Nephron progenitor cell (in vitro differentiated cells): ENCODE results near the gene NT5C3B.
A peak's percentile ranks its signal among the peaks of the same experiment; 100 is the strongest.
"Not testable (repeated sequence)": the region's sequence is repeated elsewhere in the genome, so short reads cannot be mapped to it uniquely, and the experiment has no call there.

ENCODE experiments used
- DNase-seq: peaks from one replicate; pipeline ENCODE4 v3.0.0; 2021
- H3K27ac Mint-ChIP-seq: 2 replicates; pipeline ENCODE4 v1.8.0; 2021; ENCODE audit warnings: mild to moderate bottlenecking, moderate library complexity, mixed read lengths
- H3K27me3 Mint-ChIP-seq: 2 replicates; pipeline ENCODE4 v1.8.0; 2021; ENCODE audit warnings: mild to moderate bottlenecking, low read depth, mixed read lengths; ENCODE audit not compliant: poor library complexity
- H3K36me3 Mint-ChIP-seq: 2 replicates; pipeline ENCODE4 v1.8.0; 2021; ENCODE audit warnings: low read depth, mixed read lengths
- H3K4me1 Mint-ChIP-seq: 2 replicates; pipeline ENCODE4 v1.8.0; 2021; ENCODE audit warnings: mixed read lengths
- H3K4me3 Mint-ChIP-seq: 2 replicates; pipeline ENCODE4 v1.8.0; 2021; ENCODE audit warnings: mild to moderate bottlenecking, moderate library complexity, mixed read lengths
- H3K9me3 Mint-ChIP-seq: 2 replicates; pipeline ENCODE4 v1.8.0; 2021; ENCODE audit warnings: mild to moderate bottlenecking, moderate library complexity, mixed read lengths
- TF ChIP-seq, protein P1 (sequence below): fragments of 200-600 bp; sonication (generic); IDR thresholded peaks from 2 replicates; pipeline ENCODE4 v1.5.0; 2021; ENCODE audit warnings: antibody characterized with exemption

NT5C3B gene

DNA sequence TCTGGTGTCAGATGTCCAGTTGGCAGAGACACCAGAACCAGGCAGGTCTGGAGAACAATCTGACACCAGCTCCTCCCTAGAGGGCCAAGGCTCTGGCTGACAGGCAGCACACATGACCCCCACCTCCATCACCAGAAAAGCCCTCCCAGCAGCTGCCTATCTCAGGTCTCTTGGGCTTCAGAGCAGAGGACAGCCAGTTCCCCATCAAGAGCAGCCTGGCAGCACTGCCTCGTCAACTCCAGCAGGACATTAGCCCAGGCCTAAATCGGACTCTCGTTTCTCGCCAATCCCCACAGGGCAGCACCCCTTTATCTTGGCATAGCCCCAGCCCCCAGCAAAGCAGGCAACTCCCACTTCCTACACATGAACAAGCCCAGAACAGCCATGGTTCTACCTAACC lies 53.9 kb downstream of the NT5C3B start:
- Mint-ChIP-seq H3K4me3 (peak overlapping the region; percentile 55), H3K4me1 (peaks cover 59% of the 10 kb centered on the region), H3K27ac (peak overlapping the region; percentile 89), H3K27me3 (no peaks in the 10 kb centered on the region), H3K36me3 (peaks cover 11% of the 10 kb centered on the region), H3K9me3 (no peaks in the 10 kb centered on the region)
- TF ChIP-seq, protein P1, sequence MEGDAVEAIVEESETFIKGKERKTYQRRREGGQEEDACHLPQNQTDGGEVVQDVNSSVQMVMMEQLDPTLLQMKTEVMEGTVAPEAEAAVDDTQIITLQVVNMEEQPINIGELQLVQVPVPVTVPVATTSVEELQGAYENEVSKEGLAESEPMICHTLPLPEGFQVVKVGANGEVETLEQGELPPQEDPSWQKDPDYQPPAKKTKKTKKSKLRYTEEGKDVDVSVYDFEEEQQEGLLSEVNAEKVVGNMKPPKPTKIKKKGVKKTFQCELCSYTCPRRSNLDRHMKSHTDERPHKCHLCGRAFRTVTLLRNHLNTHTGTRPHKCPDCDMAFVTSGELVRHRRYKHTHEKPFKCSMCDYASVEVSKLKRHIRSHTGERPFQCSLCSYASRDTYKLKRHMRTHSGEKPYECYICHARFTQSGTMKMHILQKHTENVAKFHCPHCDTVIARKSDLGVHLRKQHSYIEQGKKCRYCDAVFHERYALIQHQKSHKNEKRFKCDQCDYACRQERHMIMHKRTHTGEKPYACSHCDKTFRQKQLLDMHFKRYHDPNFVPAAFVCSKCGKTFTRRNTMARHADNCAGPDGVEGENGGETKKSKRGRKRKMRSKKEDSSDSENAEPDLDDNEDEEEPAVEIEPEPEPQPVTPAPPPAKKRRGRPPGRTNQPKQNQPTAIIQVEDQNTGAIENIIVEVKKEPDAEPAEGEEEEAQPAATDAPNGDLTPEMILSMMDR, result no peak
- DNase-seq, result no peak

DNA sequence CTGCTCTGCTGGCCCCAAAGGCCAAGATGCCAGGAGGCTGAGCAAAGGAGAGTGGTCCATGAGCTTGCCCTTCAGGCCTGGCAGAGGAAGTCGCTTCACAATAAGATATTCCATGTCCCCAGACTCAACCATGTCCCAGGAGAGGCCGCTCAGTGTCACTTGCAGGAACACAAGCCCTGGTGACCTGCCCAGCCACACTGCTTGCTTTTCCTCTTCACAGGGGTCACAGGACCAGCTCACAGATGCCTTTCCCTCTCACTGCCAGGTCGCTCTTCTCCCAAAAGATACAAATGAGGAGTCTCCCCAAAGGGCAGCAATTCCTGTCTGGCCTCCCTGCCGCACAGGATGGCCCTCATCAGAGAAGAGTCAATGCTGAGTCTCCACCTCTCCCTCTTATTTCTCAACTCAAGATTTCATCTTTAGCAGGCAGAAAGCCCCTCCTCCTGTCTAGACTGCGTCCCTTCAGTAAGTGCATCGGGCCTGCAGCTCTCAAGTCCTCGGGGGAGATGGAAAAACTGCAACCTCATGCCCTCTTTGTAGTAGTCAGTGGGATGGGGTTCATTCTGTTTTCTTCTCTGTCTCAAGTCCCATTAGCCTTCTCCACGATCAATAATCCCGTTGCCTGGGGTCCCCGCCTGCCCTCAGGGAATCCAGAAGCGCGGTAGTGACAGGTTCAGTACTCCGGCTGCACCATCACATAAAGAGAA lies 54.5 kb downstream of the NT5C3B start:
- peaks cover 63% of the 10 kb centered on the region for H3K4me1 Mint-ChIP-seq
- DNase-seq, result no peak
- H3K27ac Mint-ChIP-seq, result peak overlapping the region; percentile 89
- H3K4me3 Mint-ChIP-seq, result peak overlapping the region; percentile 55
- peaks cover 11% of the 10 kb centered on the region for H3K36me3 Mint-ChIP-seq
- no peaks in the 10 kb centered on the region for H3K9me3 Mint-ChIP-seq
- TF ChIP-seq, protein P1, result no peak
- H3K27me3 Mint-ChIP-seq, result no peaks in the 10 kb centered on the region

DNA sequence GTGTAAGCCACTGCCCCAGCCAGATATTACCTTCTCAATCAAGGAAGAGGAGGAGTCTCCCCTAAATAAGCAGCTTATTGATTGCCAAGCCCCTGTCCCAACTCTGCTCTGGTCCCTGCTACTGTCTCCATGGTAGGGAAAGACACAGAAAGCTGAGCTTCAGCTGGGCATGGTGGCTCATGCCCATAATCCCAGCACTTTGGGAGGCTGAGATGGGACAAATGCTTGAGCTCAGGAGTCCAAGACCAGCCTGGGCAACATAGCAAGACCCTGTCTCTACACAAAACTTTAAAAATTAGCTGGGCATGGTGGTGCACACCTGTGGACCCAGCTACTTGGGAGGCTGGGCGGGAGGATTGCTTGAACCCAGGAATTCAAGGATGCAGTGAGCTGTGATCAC lies 56.1 kb downstream of the NT5C3B start:
- no peak overlapping the region for H3K4me3 Mint-ChIP-seq
- H3K27ac Mint-ChIP-seq, result no peak overlapping the region
- no peak for DNase-seq
- no peaks in the 10 kb centered on the region for H3K9me3 Mint-ChIP-seq
- TF ChIP-seq, protein P1, result no peak
- no peaks in the 10 kb centered on the region for H3K27me3 Mint-ChIP-seq
- peaks cover 77% of the 10 kb centered on the region for H3K4me1 Mint-ChIP-seq
- H3K36me3 Mint-ChIP-seq, result peaks cover 23% of the 10 kb centered on the region

DNA sequence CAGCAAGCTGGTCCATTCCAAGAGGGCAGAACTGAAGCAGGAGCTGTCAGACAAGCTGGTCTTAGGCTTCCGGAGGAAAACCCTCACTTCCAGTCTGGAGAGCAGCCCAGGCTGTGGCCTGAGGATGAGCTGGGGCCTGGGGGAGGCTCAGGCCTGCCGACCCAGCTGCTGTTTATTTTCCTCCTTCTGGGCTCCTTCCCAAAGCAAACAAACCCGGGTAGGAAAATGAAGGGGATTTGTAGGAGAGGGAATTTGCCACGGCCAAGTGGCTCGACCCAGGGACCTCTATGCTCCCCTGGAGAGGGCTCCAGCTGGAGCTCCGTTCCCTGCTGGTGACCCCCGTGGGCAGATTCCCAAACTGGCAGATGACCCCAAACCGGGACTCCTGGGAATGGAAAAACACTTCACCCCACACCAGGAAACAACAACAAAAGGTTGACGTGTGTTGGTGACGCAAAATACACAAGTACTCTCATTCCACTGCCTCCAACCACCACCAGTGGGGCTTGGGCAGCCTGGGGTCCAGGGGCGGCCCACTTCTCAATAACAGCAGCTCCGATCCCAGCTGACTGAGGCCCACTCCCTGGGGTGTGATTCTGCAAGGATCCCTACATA lies 58.4 kb downstream of the NT5C3B start:
- TF ChIP-seq, protein P1, result no peak
- no peak overlapping the region for H3K4me3 Mint-ChIP-seq

DNA sequence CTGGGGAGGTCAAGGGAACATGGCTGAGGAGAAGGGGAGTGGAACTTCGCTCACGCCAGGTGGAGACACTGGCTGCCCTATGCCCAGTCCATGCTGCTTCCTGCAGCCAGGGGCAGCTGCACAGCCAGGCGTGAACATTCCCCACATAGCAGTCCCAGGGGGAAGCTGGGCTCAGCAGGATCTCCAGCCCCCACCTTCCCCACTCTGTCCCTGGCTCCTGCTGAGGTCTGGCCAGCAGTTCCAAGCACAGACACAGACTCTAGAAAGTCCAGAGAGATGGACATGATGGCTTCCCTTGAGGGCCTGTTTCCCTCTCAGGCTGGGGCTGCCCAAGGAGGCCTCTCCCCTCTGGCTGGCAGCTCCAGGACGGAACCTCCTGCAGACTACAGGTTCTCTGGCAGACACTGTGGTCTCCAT lies 58.9 kb downstream of the NT5C3B start:
- H3K27ac Mint-ChIP-seq, result peak overlapping the region; percentile 93
- H3K9me3 Mint-ChIP-seq, result no peaks in the 10 kb centered on the region
- peaks cover 79% of the 10 kb centered on the region for H3K4me1 Mint-ChIP-seq
- H3K27me3 Mint-ChIP-seq, result no peaks in the 10 kb centered on the region
- TF ChIP-seq, protein P1, result no peak
- no peak overlapping the region for H3K4me3 Mint-ChIP-seq
- H3K36me3 Mint-ChIP-seq, result peaks cover 25% of the 10 kb centered on the region
- DNase-seq, result peak; percentile 56

More for the DNA sequence above, 58.4 kb downstream of the NT5C3B start:
- peaks cover 28% of the 10 kb centered on the region for H3K36me3 Mint-ChIP-seq
- H3K27ac Mint-ChIP-seq, result peak overlapping the region; percentile 93
- DNase-seq, result no peak
- H3K27me3 Mint-ChIP-seq, result no peaks in the 10 kb centered on the region
- no peaks in the 10 kb centered on the region for H3K9me3 Mint-ChIP-seq
- H3K4me1 Mint-ChIP-seq, result peaks cover 81% of the 10 kb centered on the region

DNA sequence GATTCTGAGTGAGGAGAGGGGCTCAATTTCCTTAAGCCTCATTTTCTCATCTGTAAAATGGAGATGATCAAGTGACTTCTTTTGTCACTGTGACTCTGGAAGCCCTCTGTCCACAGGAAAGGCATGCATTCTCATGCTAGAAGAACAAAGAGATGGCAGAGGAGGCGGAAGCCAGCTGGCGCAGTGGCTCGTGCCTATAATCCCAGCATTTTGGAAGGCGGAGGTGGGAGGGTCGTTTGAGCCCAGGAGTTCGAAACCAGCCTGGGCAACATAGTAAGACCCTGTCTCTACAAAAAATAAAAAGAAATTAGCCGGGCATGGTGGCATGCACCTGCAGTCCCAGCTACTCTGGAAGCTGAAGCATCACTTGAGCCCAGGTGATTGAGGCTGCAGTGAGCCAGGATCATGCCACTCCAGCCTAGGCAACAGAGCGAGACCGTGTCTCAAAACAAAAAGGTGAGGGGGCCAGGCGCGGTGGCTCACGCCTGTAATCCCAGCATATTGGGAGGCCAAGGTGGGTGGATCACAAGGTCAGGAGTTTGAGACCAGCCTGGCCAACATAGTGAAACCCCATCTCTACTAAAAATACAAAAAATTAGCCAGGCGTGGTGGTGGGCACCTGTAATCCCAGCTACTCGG lies 59.7 kb downstream of the NT5C3B start:
- H3K27ac Mint-ChIP-seq, result peak overlapping the region; percentile 54
- peaks cover 71% of the 10 kb centered on the region for H3K4me1 Mint-ChIP-seq
- peak overlapping the region; percentile 38 for H3K4me3 Mint-ChIP-seq
- peaks cover 20% of the 10 kb centered on the region for H3K36me3 Mint-ChIP-seq
- H3K9me3 Mint-ChIP-seq, DNase-seq, H3K27me3 Mint-ChIP-seq: not testable (repeated sequence)
